ENCODE results near the gene DNTT.

Gene DNTT

DNA sequence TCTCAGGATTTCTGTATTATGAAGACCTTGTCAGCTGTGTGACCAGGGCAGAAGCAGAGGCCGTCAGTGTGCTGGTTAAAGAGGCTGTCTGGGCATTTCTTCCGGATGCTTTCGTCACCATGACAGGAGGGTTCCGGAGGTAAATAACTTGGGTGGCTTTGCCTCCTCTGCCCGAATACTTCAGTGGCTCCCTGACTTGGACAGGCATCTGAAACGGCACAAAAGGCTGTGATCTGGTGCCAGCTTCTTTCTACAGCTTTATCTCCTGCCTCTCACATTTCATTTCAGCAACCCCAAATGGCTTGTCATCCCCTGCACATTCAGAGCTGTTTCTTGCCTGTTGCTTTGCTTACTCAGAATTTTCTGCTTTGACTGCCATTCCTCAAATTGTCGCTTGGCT, 23.2 kb downstream of the DNTT start:
- ChIA-PET CTCF (interaction anchor here (1.1 kb wide), 1 partner anchor 13 kb away, joined by 3 read pairs; no protein-coding TSS in a partner anchor), POLR2A (no interaction called here)
- DNase-seq (ENCODE audit: extremely low spot score) = no peak
- no peak for TF ChIP-seq NFRKB (IDR thresholded peaks at IDR 0.05)
- TF ChIP-seq BHLHE40 (IDR thresholded peaks at IDR 0.05; ENCODE audit: borderline replicate concordance) = no peak
- TF ChIP-seq LEF1 (IDR thresholded peaks at IDR 0.05; ENCODE audit: borderline replicate concordance) = no peak
- TF ChIP-seq ARNT (IDR thresholded peaks at IDR 0.05) = no peak
- no peak for TF ChIP-seq SUZ12 (IDR thresholded peaks at IDR 0.05)
- TF ChIP-seq, protein P1, sequence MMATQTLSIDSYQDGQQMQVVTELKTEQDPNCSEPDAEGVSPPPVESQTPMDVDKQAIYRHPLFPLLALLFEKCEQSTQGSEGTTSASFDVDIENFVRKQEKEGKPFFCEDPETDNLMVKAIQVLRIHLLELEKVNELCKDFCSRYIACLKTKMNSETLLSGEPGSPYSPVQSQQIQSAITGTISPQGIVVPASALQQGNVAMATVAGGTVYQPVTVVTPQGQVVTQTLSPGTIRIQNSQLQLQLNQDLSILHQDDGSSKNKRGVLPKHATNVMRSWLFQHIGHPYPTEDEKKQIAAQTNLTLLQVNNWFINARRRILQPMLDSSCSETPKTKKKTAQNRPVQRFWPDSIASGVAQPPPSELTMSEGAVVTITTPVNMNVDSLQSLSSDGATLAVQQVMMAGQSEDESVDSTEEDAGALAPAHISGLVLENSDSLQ (IDR thresholded peaks at IDR 0.05) = no peak
- TF ChIP-seq FOXK2 (IDR thresholded peaks at IDR 0.05) = no peak
- no peak for TF ChIP-seq HDGF (IDR thresholded peaks at IDR 0.05; ENCODE audit: borderline replicate concordance)
- TF ChIP-seq ELF4 (IDR thresholded peaks at IDR 0.05) = no peak
- TF ChIP-seq FOXM1 (IDR thresholded peaks at IDR 0.05; ENCODE audit: borderline replicate concordance) = no peak
- TF ChIP-seq CTBP1 (IDR thresholded peaks at IDR 0.05; ENCODE audit: borderline replicate concordance) = no peak
- TF ChIP-seq FOXA1 (IDR thresholded peaks at IDR 0.05) = no peak
- no peak for TF ChIP-seq ZNF384 (IDR thresholded peaks at IDR 0.05)
- no peak for TF ChIP-seq L3MBTL2 (conservative IDR thresholded peaks at IDR 0.05)

- POLR2A ChIA-PET = no interaction called here
- CTCF ChIA-PET = interaction anchor here (1.2 to 2.0 kb wide), 2 partner anchors 17 to 104 kb away, joined by 4 to 10 read pairs; no protein-coding TSS in a partner anchor
- no peak for TF ChIP-seq TARDBP (IDR thresholded peaks at IDR 0.05)
- TF ChIP-seq L3MBTL2 (conservative IDR thresholded peaks at IDR 0.05) = no peak
- TF ChIP-seq SP1 (IDR thresholded peaks at IDR 0.05) = no peak
- no peak for TF ChIP-seq FOXM1 (IDR thresholded peaks at IDR 0.05; ENCODE audit: borderline replicate concordance)
- TF ChIP-seq ELF4 (IDR thresholded peaks at IDR 0.05) = no peak
- TF ChIP-seq NFRKB (IDR thresholded peaks at IDR 0.05) = no peak
- DNase-seq (ENCODE audit: extremely low spot score) = no peak
These were observed 28.9 kb downstream of the DNTT start for GRCh38 chr10:96333101-96333500.

- peak; percentile 76 for DNase-seq (ENCODE audit: extremely low spot score)
- TF ChIP-seq ARNT (IDR thresholded peaks at IDR 0.05) = no peak
- no peak for TF ChIP-seq NFRKB (IDR thresholded peaks at IDR 0.05)
- no peak for TF ChIP-seq FOXA1 (IDR thresholded peaks at IDR 0.05)
- TF ChIP-seq BHLHE40 (IDR thresholded peaks at IDR 0.05; ENCODE audit: borderline replicate concordance) = no peak
- no peak for TF ChIP-seq ZNF384 (IDR thresholded peaks at IDR 0.05)
- TF ChIP-seq L3MBTL2 (conservative IDR thresholded peaks at IDR 0.05) = no peak
- TF ChIP-seq SP1 (IDR thresholded peaks at IDR 0.05) = no peak
- no peak for TF ChIP-seq FOXM1 (IDR thresholded peaks at IDR 0.05; ENCODE audit: borderline replicate concordance)
- TF ChIP-seq ELF4 (IDR thresholded peaks at IDR 0.05) = no peak
- CTCF ChIA-PET = interaction anchor here (0.7 to 2.0 kb wide), 9 partner anchors 12 to 430 kb away, joined by 3 to 10 read pairs (median 4); no protein-coding TSS in a partner anchor
- POLR2A ChIA-PET = no interaction called here
These were observed 30.6 kb downstream of the DNTT start for GRCh38 chr10:96334616-96335526.

DNA sequence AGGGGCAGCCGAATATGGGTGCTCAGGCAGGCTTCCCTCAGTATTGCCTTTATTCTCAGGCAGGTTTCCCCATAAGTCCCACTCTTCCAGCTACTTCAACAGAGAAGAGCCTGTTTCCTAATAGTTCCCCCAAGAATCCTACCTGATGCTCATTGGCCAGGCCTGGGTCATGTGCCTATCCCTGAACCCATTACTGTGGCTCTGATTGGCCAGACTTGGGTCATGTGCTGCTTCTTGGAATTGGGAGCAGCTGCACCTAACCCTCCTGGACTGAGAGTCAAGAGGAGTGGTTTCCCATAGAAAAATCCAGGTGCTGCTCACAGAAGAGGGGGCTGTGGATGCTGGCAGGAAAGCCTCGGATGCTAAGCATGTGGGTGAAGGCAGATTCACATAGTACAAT, 32.9 kb downstream of the DNTT start:
- CTCF ChIA-PET = interaction anchor here (0.6 kb wide), 2 partner anchors 18 to 212 kb away, joined by 3 to 6 read pairs; no protein-coding TSS in a partner anchor
- POLR2A ChIA-PET = no interaction called here
- TF ChIP-seq L3MBTL2 (conservative IDR thresholded peaks at IDR 0.05) = no peak
- no peak for TF ChIP-seq SP1 (IDR thresholded peaks at IDR 0.05)
- no peak for TF ChIP-seq BHLHE40 (IDR thresholded peaks at IDR 0.05; ENCODE audit: borderline replicate concordance)
- TF ChIP-seq SUZ12 (IDR thresholded peaks at IDR 0.05) = no peak
- TF ChIP-seq NFRKB (IDR thresholded peaks at IDR 0.05) = no peak
- TF ChIP-seq ELF4 (IDR thresholded peaks at IDR 0.05) = no peak
- TF ChIP-seq FOXA1 (IDR thresholded peaks at IDR 0.05) = no peak
- no peak for TF ChIP-seq FOXM1 (IDR thresholded peaks at IDR 0.05; ENCODE audit: borderline replicate concordance)
- TF ChIP-seq CTBP1 (IDR thresholded peaks at IDR 0.05; ENCODE audit: borderline replicate concordance) = no peak
- TF ChIP-seq LEF1 (IDR thresholded peaks at IDR 0.05; ENCODE audit: borderline replicate concordance) = no peak
- no peak for TF ChIP-seq ZNF384 (IDR thresholded peaks at IDR 0.05)
- TF ChIP-seq FOXK2 (IDR thresholded peaks at IDR 0.05) = no peak
- no peak for TF ChIP-seq ARNT (IDR thresholded peaks at IDR 0.05)
- TF ChIP-seq TARDBP (IDR thresholded peaks at IDR 0.05) = no peak
- TF ChIP-seq, protein P1 (IDR thresholded peaks at IDR 0.05) = no peak
- TF ChIP-seq HDGF (IDR thresholded peaks at IDR 0.05; ENCODE audit: borderline replicate concordance) = no peak
- no peak for DNase-seq (ENCODE audit: extremely low spot score)

- ChIA-PET POLR2A (no interaction called here), CTCF (interaction anchor here (0.6 to 1.3 kb wide), 2 partner anchors 109 to 238 kb away, joined by 4 to 7 read pairs; no protein-coding TSS in a partner anchor)
- no peak for DNase-seq (ENCODE audit: extremely low spot score)
- no peak for TF ChIP-seq FOXK2 (IDR thresholded peaks at IDR 0.05)
- TF ChIP-seq NFRKB (IDR thresholded peaks at IDR 0.05) = no peak
- TF ChIP-seq HDGF (IDR thresholded peaks at IDR 0.05; ENCODE audit: borderline replicate concordance) = no peak
- TF ChIP-seq SP1 (IDR thresholded peaks at IDR 0.05) = no peak
- no peak for TF ChIP-seq ELF4 (IDR thresholded peaks at IDR 0.05)
- TF ChIP-seq, protein P1 (IDR thresholded peaks at IDR 0.05) = no peak
- no peak for TF ChIP-seq FOXA1 (IDR thresholded peaks at IDR 0.05)
- TF ChIP-seq BHLHE40 (IDR thresholded peaks at IDR 0.05; ENCODE audit: borderline replicate concordance) = no peak
- TF ChIP-seq TARDBP (IDR thresholded peaks at IDR 0.05) = no peak
- no peak for TF ChIP-seq LEF1 (IDR thresholded peaks at IDR 0.05; ENCODE audit: borderline replicate concordance)
- no peak for TF ChIP-seq FOXM1 (IDR thresholded peaks at IDR 0.05; ENCODE audit: borderline replicate concordance)
These were observed 34.2 kb downstream of the DNTT start for GRCh38 chr10:96338279-96338925.

Measured in HEK293T (cell line).